Fibroblast of villous mesenchyme (primary cell): ENCODE data around the gene SLAMF6. TPM values are rescaled to one million over a fixed set of nuclear protein-coding genes. Genes with fewer than 3 reads are reported as not detected.

Experiments used
- DNase-seq: peaks from one replicate; pipeline ENCODE4 v3.0.0-alpha.2; 2010; ENCODE audit warnings: low read depth
- H3K4me3 ChIP-seq: 2 replicates; pipeline ENCODE4 v1.5.1; 2011; ENCODE audit warnings: low read depth, mild to moderate bottlenecking, low read length
- CTCF ChIP-seq: IDR thresholded peaks from 2 replicates; pipeline ENCODE4 v1.5.1; 2012; ENCODE audit warnings: low read depth, mild to moderate bottlenecking, low read length; ENCODE audit not compliant: insufficient read depth
- total RNA-seq: library from RNA; depleted of rRNA; stranded (reverse); fragments of >200 nt; gene quantifications from 2 replicates; pipeline ENCODE4 v1.2.3, GENCODE V29; 2012

SLAMF6 gene
- total RNA-seq, 1 donor, result not detected

- no peak for TF ChIP-seq CTCF
- H3K4me3 ChIP-seq, result no peak overlapping the region
- no peak for DNase-seq
These were observed 84.1 kb downstream of the SLAMF6 start for GRCh38 chr1:160438935-160439334.

- no peak for DNase-seq
- no peak for TF ChIP-seq CTCF
- H3K4me3 ChIP-seq, result peak overlapping the region; percentile 20
These were observed 84.6 kb downstream of the SLAMF6 start for GRCh38 chr1:160438317-160438918.

GRCh38 chr1:160437432-160438316 is 85.4 kb downstream of the SLAMF6 start:
- peak overlapping the region; percentile 20 for H3K4me3 ChIP-seq
- DNase-seq, result peak; percentile 19
- no peak for TF ChIP-seq CTCF

DNA sequence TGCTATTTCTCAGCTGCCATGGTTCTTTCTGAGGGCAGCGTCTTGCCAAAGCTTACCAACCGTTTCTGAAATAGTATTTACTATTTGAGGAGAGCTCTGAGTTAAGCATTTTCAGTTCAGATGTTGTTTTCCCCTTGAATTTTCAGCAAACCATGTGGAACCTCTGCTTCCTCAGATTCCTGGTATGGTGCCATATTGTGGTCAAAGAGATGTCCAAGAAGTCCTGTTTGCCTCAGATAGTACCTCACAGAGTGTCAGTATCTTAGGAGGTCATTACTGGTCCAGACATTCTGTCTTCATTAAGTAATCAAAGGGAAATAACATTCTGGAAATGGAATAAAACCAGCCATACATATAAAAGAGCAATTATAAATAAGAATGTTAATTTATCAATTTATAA is 86.1 kb downstream of the SLAMF6 start:
- DNase-seq, result no peak

More for the DNA sequence above, 86.1 kb downstream of the SLAMF6 start:
- no peak overlapping the region for H3K4me3 ChIP-seq
- no peak for TF ChIP-seq CTCF

Other genes starting within 250 kb of the SLAMF6 start
- gene PEX19, start 238.1 kb downstream of the SLAMF6 start, total RNA-seq, result 39.6 and 51.0 TPM in 2 replicates
- 295 and 322 TPM in 2 replicates for gene COPA, start 180.0 kb downstream of the SLAMF6 start, total RNA-seq
- gene NCSTN, start 179.9 kb downstream of the SLAMF6 start, total RNA-seq, result 109 and 165 TPM in 2 replicates
- gene NHLH1, start 156.2 kb downstream of the SLAMF6 start, total RNA-seq, result under 0.01 TPM in 1 of 2 replicates, not detected in the other
- gene VANGL2, start 122.7 kb downstream of the SLAMF6 start, total RNA-seq, result not detected in 2 replicates
- not detected in 2 replicates for gene CD84, start 56.2 kb upstream of the SLAMF6 start, total RNA-seq
- gene SLAMF1, start 123.8 kb upstream of the SLAMF6 start, total RNA-seq, result not detected in 2 replicates
- not detected in 2 replicates for gene CD48, start 188.6 kb upstream of the SLAMF6 start, total RNA-seq
- not detected in 2 replicates for gene SLAMF7, start 216.0 kb upstream of the SLAMF6 start, total RNA-seq